Activated naive CD4-positive, alpha-beta T cell treated with anti-CD3 and anti-CD28 coated beads, Interleukin-2, amount 50 U/mL, for 72 hours (primary cell): ENCODE measurements around the gene POLR2L. TPM values are rescaled to one million over a fixed set of nuclear protein-coding genes. Genes with fewer than 3 reads are reported as not detected.
A peak's percentile ranks its signal among the peaks of the same experiment; 100 is the strongest.

Experiments
- ATAC-seq, 2 donors: fragments of 150-1000 bp; cut with Tn5 transposase; 2 replicates each; pipeline ENCODE4 v1.10.0; 2021; ENCODE audit warnings: mild to moderate bottlenecking in 2 of 2, moderate library complexity in 2 of 2
- DNase-seq, 2 donors: peaks; one replicate each; pipeline ENCODE4 v3.0.0; 2021 to 2022; ENCODE audit warnings: low spot score in 2 of 2
- H3K27ac Mint-ChIP-seq, 2 donors: one replicate each; pipeline ENCODE4 v1.8.0; 2022; ENCODE audit warnings: mild to moderate bottlenecking in 2 of 2, mixed read lengths in 2 of 2
- H3K36me3 Mint-ChIP-seq, 2 donors: one replicate each; pipeline ENCODE4 v1.8.0; 2022; ENCODE audit warnings: mixed read lengths in 2 of 2
- H3K9me3 Mint-ChIP-seq, 2 donors: one replicate each; pipeline ENCODE4 v1.8.0; 2022; ENCODE audit warnings: mixed read lengths in 2 of 2
- total RNA-seq, 2 donors: library from RNA; stranded (reverse); gene quantifications; one replicate each; pipeline ENCODE4 v1.2.3, GENCODE V29; 2022

The POLR2L gene
- total RNA-seq, 2 donors from 2014 or later: 50.4 to 95.1 TPM

GRCh38 chr11:790721-791564, 51.4 kb downstream of the POLR2L start:
- no peaks in the 10 kb centered on the region for H3K36me3 Mint-ChIP-seq
- ATAC-seq (peak in 1 of 2 donors; percentile 22), DNase-seq (no peak)
- H3K9me3 Mint-ChIP-seq: no peaks in the 10 kb centered on the region
- H3K27ac Mint-ChIP-seq: peak overlapping the region in 1 of 2 donors; percentile 79

- Mint-ChIP-seq H3K9me3 (no peaks in the 10 kb centered on the region), H3K36me3 (no peaks in the 10 kb centered on the region)
- peak in 1 of 2 donors; percentile 68 for ATAC-seq
Observed at GRCh38 chr11:789943-790342, 52.4 kb downstream of the POLR2L start, which contains the start of gene CEND1. Gene CEND1 (minus strand): TSS chr11:790090. CDS start chr11:788576, 1,514 bp downstream.

More at GRCh38 chr11:789943-790342, 52.4 kb downstream of the POLR2L start, which contains the start of gene CEND1:
- peak in 1 of 2 donors; percentile 61 for DNase-seq
- H3K27ac Mint-ChIP-seq: no peak within 1 kb of the TSS

Other genes starting within 250 kb of the POLR2L start
- gene IRF7, start 226.6 kb downstream of the POLR2L start, total RNA-seq: 100 to 1,000 TPM in 1 of 2 donors, 10 to 100 TPM in 1; 25.3 to 104 TPM
- gene CDHR5, start 217.6 kb downstream of the POLR2L start, total RNA-seq: not detected
- gene SCT, start 215.3 kb downstream of the POLR2L start, total RNA-seq: not detected
- gene DRD4, start 205.3 kb downstream of the POLR2L start, total RNA-seq: 1 to 10 TPM in 1 of 2 donors, under 1 TPM in 1; 0.60 to 5.6 TPM
- 10 to 100 TPM; 50.9 to 63.5 TPM for gene DEAF1, start 147.3 kb downstream of the POLR2L start, total RNA-seq
- 10 to 100 TPM in 1 of 2 donors, 1 to 10 TPM in 1; 5.2 to 11.3 TPM for gene TMEM80, start 146.7 kb downstream of the POLR2L start, total RNA-seq
- gene EPS8L2, start 136.3 kb downstream of the POLR2L start, total RNA-seq: 10 to 100 TPM in 1 of 2 donors, 1 to 10 TPM in 1; 2.4 to 34.1 TPM
- gene TALDO1, start 95.1 kb downstream of the POLR2L start, total RNA-seq: 100 to 1,000 TPM; 226 to 328 TPM
- 10 to 100 TPM; 33.1 to 60.5 TPM for gene GATD1, start 65.0 kb downstream of the POLR2L start, total RNA-seq
- gene CEND1, start 52.4 kb downstream of the POLR2L start, total RNA-seq: 1 to 10 TPM in 1 of 2 donors, not detected in 1; 1.1 TPM
- 10 to 100 TPM; 22.6 to 34.6 TPM for gene SLC25A22, start 44.2 kb downstream of the POLR2L start, total RNA-seq
- gene PIDD1, start 37.3 kb downstream of the POLR2L start, total RNA-seq: 10 to 100 TPM; 32.8 to 59.2 TPM
- 1,000 to 10,000 TPM; 3,020 to 3,653 TPM for gene RPLP2, start 32.6 kb downstream of the POLR2L start, total RNA-seq
- 10 to 100 TPM; 24.5 to 49.1 TPM for gene PNPLA2, start 23.6 kb downstream of the POLR2L start, total RNA-seq
- gene CRACR2B, start 14.6 kb downstream of the POLR2L start, total RNA-seq: 1 to 10 TPM in 1 of 2 donors, under 1 TPM in 1; 0.66 to 1.9 TPM
- gene CD151, start 9.6 kb downstream of the POLR2L start, total RNA-seq: 10 to 100 TPM; 42.8 to 46.0 TPM
- gene TSPAN4, start 323 bp upstream of the POLR2L start, total RNA-seq: 10 to 100 TPM; 12.6 to 18.9 TPM
- gene CHID1, start 68.3 kb upstream of the POLR2L start, total RNA-seq: 10 to 100 TPM; 49.1 to 62.6 TPM
- gene AP2A2, start 83.3 kb upstream of the POLR2L start, total RNA-seq: 10 to 100 TPM; 37.3 to 58.0 TPM
- not detected for gene MUC6, start 194.2 kb upstream of the POLR2L start, total RNA-seq
- gene MUC2, start 232.3 kb upstream of the POLR2L start, total RNA-seq: not detected